ENCODE measurements around the gene TCEA3.

TCEA3 gene

GRCh38 chr1:23424293-23425192 is at the start of gene TCEA3:
TCEA3 (minus strand) TSS chr1:23424748; CDS start chr1:23424633, 115 bp downstream.
- DNase-seq (ENCODE audit: low read depth), result no peak

GRCh38 chr1:23473037-23473800 is 48.7 kb upstream of the TCEA3 start:
- DNase-seq (ENCODE audit: low read depth), result peak; percentile 94

DNA sequence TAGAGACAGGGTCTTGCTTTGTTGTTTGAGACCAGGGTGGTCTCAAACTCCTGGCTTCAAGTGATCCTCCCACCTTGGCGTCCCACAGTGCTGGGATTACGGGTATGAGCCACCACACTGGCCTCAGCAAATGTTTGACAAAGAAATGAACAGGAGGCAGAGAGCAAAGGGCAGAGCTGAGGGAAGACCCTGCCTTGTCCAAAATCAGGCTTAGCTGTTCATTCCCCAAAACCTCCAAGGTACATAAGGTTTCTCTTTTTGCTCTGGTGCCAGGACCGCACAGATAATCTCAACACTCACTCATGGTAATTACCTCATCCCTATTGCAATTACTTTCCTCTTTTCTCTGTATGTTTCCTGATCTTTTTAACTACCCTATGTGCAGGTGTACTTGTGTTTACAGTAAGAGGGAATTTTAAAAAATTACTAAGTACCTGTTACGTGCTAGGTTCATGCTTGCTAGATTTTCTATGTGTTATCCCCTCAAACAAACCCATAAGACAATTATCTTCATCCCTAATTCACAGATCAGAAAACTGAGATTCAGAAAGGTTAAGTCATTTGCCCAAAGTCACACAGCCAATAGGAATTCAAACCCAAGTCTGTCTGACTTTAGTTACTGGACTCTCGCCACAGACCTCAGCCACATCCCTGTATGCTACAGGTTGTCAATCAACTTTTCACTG is 47.9 kb upstream of the TCEA3 start:
- no peak for DNase-seq (ENCODE audit: low read depth)

DNA sequence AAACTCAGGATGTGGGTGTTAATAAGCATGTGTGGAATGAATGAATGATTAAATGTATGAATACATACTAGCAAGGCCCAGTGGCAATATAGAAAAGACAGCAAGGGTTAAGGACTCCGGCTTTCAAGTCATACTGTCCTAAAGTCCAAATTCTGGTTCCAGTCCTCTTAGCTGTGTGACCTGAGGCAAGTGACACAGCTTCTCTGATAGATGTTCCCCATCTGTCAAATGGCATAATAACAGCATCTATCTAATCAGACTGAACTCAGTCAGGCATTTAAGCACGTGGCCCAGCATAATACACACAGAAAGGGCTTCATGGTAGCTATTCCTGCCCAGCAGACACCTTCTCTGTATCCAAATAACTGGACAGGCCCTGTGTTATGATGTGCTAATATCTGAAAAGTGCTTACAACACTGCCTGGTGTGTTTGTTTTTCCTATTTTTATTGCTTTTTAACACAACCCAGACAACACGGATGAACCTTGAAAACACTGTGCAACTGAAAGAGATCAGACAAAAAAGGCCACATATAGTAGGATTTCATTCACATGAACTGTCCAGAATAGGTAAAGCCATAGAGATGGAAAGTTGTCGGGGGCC is 47.0 kb upstream of the TCEA3 start:
- no peak for DNase-seq (ENCODE audit: low read depth)

DNA sequence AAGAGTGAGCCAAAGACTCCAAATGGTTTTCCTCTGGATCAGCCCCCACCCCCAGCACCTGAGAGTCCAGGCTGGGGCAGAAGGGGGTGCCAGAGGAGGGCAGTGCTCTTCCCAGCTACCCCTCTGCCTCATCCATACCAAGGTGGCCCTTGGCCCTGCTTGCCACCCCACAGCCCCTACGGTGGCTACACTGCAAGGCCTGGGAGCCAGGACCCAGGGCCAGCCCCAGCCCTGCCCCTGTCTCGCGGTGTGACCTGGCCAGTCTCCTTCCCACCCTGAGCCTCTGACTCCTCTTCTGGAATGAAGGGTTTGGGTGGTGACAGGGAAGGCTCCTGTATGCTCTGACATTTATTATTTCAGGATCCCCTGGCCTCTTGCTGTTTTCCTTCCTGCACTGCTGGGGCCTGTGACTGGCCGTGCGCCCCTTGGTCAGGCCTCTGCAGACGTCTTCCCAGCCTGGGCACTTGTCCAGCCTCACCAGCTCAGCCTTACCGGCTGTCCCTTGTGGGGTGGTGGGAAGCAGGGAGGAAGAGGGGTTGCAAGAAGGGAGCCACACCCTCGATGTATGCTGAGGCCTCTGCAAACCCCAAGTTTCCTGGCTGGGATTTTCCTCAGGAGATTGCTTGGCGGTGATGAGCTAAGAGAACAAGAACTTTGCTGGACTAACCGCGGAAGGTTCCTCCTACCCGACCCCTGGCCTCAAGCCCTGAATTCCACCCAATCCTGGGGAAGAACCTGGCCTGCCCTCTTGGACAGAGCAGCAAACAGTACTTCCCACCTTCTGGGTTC is 45.9 kb upstream of the TCEA3 start:
- DNase-seq (ENCODE audit: low read depth), result peak; percentile 96

GRCh38 chr1:23469372-23469982 is 44.9 kb upstream of the TCEA3 start:
- no peak for DNase-seq (ENCODE audit: low read depth)

DNA sequence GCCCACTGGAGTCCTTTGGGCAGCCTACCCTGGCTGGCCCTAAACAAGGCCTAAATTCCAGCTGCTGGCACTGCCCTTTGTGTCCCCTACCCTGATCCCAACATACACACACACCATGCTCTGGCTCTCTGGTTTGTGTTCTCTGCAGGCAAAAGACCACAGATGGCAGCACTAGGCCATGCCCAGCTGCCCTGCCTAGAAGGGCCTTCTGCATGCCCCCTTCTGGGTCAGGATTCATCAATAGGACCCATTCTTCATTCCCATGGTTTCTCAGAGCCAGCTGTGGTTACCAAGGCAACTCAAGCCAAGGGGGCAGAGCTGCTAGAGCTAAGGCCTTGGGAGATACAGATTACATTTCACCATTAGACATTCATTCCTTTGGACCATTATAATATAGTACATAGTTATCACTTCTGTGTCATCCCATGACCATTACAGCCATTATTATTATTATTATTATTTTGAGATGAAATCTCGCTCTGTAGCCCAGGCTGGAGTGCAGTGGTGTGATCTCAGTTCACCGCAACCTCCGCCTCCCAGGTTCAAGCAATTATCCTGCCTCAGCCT is 42.0 kb upstream of the TCEA3 start:
- DNase-seq (ENCODE audit: low read depth), result no peak

- DNase-seq (ENCODE audit: low read depth), result no peak
Observed at GRCh38 chr1:23463286-23463685, 38.7 kb upstream of the TCEA3 start.

DNA sequence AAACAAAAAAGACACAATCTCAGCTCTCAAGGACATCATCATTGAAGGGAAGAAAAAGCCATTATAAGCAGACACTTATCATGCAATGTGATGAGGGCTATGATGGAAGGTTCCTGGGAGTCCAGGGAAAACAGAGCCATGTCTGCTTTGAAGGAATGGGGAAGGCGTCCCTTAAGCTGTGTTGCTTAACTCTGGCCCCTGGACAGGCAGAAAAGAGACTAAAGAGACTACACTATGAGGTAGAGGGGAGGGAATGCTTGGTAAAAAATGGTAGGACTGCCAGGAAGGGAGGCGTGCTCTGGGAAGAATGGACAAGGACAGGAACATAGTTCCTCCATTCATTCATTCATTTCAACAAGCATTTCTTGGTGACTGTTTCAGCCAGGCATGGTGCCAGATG is 38.2 kb upstream of the TCEA3 start:
- no peak for DNase-seq (ENCODE audit: low read depth)

GRCh38 chr1:23461050-23461449 is 36.5 kb upstream of the TCEA3 start:
- no peak for DNase-seq (ENCODE audit: low read depth)

DNA sequence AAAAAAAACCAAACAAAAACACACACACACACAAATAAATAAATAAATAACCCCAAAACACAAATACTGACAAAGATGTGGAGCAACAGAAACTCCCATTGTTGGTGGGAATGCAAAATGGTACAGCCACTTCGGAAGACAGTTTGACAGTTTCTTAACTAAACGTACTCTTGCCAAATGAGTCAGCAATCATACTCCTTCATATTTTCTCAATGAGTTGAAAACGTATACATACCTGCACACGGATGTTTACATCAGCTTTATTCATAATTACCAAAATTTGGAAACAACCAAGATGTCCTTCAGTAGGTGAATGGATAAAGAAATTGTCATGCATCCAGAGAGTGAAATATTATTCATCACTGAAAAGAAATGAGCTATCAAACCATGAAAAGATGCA is 36.0 kb upstream of the TCEA3 start:
- DNase-seq (ENCODE audit: low read depth), result no peak

GRCh38 chr1:23459338-23459757 is 34.8 kb upstream of the TCEA3 start:
- DNase-seq (ENCODE audit: low read depth), result no peak

DNA sequence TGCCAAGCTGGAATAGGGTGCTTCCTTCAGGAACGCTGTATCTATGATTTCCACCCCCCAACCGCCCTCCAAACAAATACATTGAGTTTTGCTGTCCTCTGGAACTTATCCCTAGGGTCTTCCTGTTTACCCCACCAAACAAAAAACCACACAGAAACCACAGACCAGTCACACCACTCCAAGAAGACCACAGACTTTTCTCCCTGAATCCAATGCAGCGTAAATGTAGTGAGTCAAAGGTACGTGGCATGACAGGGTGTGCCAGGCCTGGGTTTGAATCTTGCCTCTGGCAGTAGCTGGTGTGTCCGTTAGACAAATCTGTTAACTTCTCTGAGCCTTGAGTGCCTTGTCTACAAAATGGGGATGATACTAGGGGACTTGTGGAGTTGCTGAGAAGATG is 31.7 kb upstream of the TCEA3 start:
- DNase-seq (ENCODE audit: low read depth), result peak; percentile 62

DNA sequence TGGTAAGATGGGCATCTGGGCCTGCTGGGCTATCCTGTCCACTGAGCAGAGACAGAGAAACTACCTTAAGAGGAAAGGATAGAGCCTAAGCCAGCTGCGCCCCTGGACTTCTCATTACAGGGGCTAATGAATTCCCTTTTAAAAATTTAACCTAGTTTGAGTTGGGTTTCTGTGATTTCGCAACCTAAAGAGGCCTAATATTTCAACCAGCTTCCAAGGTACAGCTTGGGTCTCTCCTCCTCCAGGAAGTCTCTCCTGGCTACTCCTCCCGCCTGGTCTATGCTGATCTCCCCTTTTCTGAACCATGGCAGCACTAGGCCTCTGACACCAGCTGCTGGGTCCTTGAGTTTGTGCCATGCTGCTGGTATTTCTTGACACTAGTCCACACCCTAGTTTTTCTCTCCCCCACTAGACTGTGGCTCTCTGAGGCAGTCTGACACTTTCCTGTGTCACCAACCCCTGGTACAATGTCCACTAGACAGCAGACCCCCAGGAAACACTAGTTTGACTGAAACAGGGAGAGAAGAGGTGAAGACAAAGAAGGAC is 29.0 kb upstream of the TCEA3 start:
- DNase-seq (ENCODE audit: low read depth), result no peak

- DNase-seq (ENCODE audit: low read depth), result peak; percentile 81
Observed at GRCh38 chr1:23452011-23452411, 27.5 kb upstream of the TCEA3 start.

DNA sequence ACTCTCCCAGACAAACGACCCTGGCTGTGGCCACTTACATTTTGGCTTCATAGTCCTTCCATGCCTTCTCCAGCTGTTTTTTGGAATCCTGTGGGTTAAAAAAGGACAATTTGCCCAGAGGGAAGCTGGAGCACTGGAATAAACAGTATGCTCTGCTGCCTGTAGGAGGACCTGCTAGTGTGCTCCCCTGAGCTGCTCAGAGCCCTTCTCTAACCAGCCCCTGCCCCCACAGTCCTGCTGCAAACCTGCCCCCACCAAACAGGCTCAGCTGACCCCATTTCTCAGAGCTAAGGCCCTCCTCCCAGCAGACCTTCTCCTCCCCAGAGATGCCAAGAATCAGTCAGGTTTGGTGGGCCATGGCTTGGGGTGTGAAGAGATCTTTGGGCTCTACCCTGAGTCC is 26.9 kb upstream of the TCEA3 start:
- no peak for DNase-seq (ENCODE audit: low read depth)

GRCh38 chr1:23450894-23451293 is 26.3 kb upstream of the TCEA3 start:
- DNase-seq (ENCODE audit: low read depth), result no peak

DNA sequence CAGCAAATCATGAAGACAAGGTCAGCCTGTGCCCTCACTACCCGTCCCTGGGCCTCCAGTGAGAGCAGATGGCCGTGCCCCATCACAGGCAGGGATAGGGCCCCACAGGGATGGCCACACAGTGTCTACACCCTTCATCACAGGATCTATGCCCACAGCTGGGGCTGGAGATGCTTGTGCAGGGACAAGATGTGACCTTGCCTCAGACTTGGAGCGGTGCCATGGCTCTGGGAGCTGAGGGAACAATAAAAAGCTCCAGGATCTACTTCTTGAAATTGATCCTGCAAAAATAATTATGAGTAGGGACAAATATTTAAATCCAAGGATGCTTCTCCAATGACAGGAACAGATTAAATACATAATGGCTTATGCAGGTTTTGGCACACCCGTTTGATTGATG is 25.4 kb upstream of the TCEA3 start:
- no peak for DNase-seq (ENCODE audit: low read depth)

GRCh38 chr1:23449306-23449705 is 24.8 kb upstream of the TCEA3 start:
- DNase-seq (ENCODE audit: low read depth), result no peak

GRCh38 chr1:23448846-23449245 is 24.3 kb upstream of the TCEA3 start:
- peak; percentile 41 for DNase-seq (ENCODE audit: low read depth)
